SK-N-MC (cell line): ENCODE results near the gene ADAMTS18.

ENCODE experiments used
- EZH2 ChIP-seq: fragments of 200-600 bp; sonication (generic); IDR thresholded peaks from one replicate; pipeline ENCODE4 v1.6.1; 2017; ENCODE audit warnings: antibody characterized with exemption
- FOXP2 ChIP-seq: optimal IDR thresholded peaks from 2 replicates; pipeline ENCODE3; 2011; ENCODE audit warnings: mild to moderate bottlenecking, moderate library complexity; ENCODE audit not compliant: insufficient read depth; ENCODE audit errors: extremely low read length, control extremely low read depth
- POLR2AphosphoS5 ChIP-seq: IDR thresholded peaks from 2 replicates; pipeline ENCODE4 v1.6.1; 2012; ENCODE audit warnings: mild to moderate bottlenecking, low read depth, low read length, borderline replicate concordance

DNA sequence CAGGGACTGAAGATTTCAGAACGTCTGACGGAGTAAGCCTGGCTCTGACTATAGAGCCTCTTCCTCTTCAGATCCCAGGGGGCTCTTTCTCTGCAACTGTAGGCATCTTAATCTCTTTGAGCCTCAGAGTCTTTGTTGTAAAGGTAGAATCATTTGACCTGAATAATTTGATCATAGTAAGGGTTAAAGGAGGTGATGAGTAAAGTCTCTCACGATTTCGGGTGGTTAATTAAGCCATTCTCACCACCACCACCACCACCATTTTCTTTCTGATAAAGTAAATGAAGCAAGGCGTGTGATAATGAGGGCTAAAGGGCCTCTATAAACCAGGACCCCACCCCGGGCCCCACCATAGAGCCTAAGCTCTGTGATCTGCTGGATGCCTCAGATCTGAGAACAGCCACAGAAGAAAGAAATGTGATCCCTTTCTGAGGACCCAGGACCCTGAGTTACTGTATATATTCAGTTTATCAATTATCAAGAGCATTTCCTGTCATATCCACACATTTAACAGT, 33.0 kb upstream of the ADAMTS18 start:
- TF ChIP-seq POLR2AphosphoS5 (no peak), EZH2 (no peak), FOXP2 (no peak)
